Osteocyte (in vitro differentiated cells): ENCODE measurements around the gene TRAF2. TPM values are rescaled to one million over a fixed set of nuclear protein-coding genes. Genes with fewer than 3 reads are reported as not detected.

ENCODE experiments used
- DNase-seq: peaks from one replicate; pipeline ENCODE4 v3.0.0; 2021; ENCODE audit warnings: mixed read lengths; ENCODE audit not compliant: unreplicated experiment; ENCODE audit errors: extremely low spot score
- H3K27ac Mint-ChIP-seq: one replicate; pipeline ENCODE4 v1.8.0; 2021; ENCODE audit warnings: mild to moderate bottlenecking, mixed read lengths; ENCODE audit not compliant: unreplicated experiment
- H3K27me3 Mint-ChIP-seq: one replicate; pipeline ENCODE4 v1.8.0; 2021; ENCODE audit warnings: mixed read lengths; ENCODE audit not compliant: unreplicated experiment
- H3K36me3 Mint-ChIP-seq: one replicate; pipeline ENCODE4 v1.8.0; 2021; ENCODE audit warnings: mixed read lengths; ENCODE audit not compliant: unreplicated experiment
- H3K4me1 Mint-ChIP-seq: one replicate; pipeline ENCODE4 v1.8.0; 2021; ENCODE audit warnings: mixed read lengths; ENCODE audit not compliant: unreplicated experiment
- H3K4me3 Mint-ChIP-seq: one replicate; pipeline ENCODE4 v1.8.0; 2021; ENCODE audit warnings: mild to moderate bottlenecking, moderate library complexity, mixed read lengths; ENCODE audit not compliant: unreplicated experiment
- H3K9me3 Mint-ChIP-seq: one replicate; pipeline ENCODE4 v1.8.0; 2021; ENCODE audit warnings: mixed read lengths; ENCODE audit not compliant: unreplicated experiment
- CTCF ChIP-seq: fragments of 200-600 bp; sonication (generic); IDR thresholded peaks from 2 replicates; pipeline ENCODE4 v1.5.0; 2021; ENCODE audit warnings: antibody characterized with exemption, mild to moderate bottlenecking, moderate library complexity
- total RNA-seq: library from RNA; stranded (reverse); gene quantifications from 2 replicates; pipeline ENCODE4 v1.2.1, GENCODE V29; 2021

The TRAF2 gene
- total RNA-seq, 1 donor from 2014 or later: 14.4 TPM

- TF ChIP-seq CTCF: no peak
- Mint-ChIP-seq H3K27me3 (no peaks in the 10 kb centered on the region), H3K27ac (peak overlapping the region; percentile 97), H3K9me3 (no peaks in the 10 kb centered on the region), H3K4me1 (peaks cover 29% of the 10 kb centered on the region), H3K36me3 (no peaks in the 10 kb centered on the region), H3K4me3 (peak overlapping the region; percentile 94)
- DNase-seq: peak; percentile 92
Observed at GRCh38 chr9:136847088-136847825, 39.1 kb upstream of the TRAF2 start.

- TF ChIP-seq CTCF: no peak
- Mint-ChIP-seq H3K27me3 (no peaks in the 10 kb centered on the region), H3K27ac (peak overlapping the region; percentile 97), H3K4me3 (peak overlapping the region; percentile 94), H3K36me3 (no peaks in the 10 kb centered on the region), H3K4me1 (peaks cover 27% of the 10 kb centered on the region), H3K9me3 (no peaks in the 10 kb centered on the region)
- DNase-seq: peak; percentile 95
Observed at GRCh38 chr9:136847826-136848392, 38.4 kb upstream of the TRAF2 start.

- no peak for DNase-seq
- Mint-ChIP-seq H3K4me3 (peak overlapping the region; percentile 94), H3K27ac (peak overlapping the region; percentile 97), H3K9me3 (no peaks in the 10 kb centered on the region), H3K4me1 (peaks cover 25% of the 10 kb centered on the region), H3K36me3 (no peaks in the 10 kb centered on the region), H3K27me3 (no peaks in the 10 kb centered on the region)
- no peak for TF ChIP-seq CTCF
Observed at GRCh38 chr9:136848393-136849037, 37.8 kb upstream of the TRAF2 start.

GRCh38 chr9:136849038-136849959, 37.0 kb upstream of the TRAF2 start, which contains the start of gene PHPT1:
PHPT1 (plus strand) TSS chr9:136849409; CDS start chr9:136849431, 22 bp downstream.
- Mint-ChIP-seq H3K27me3 (no peaks in the 10 kb centered on the region), H3K4me1 (peaks cover 22% of the 10 kb centered on the region), H3K27ac (peak within 1 kb of the TSS; percentile 97), H3K4me3 (peak within 1 kb of the TSS; percentile 94), H3K9me3 (no peaks in the 10 kb centered on the region), H3K36me3 (no peaks in the 10 kb centered on the region)
- no peak for TF ChIP-seq CTCF
- DNase-seq: peak; percentile 100
